Peyer's patch (tissue), 4 donors: ENCODE measurements around the gene C3orf38. TPM values are rescaled to one million over a fixed set of nuclear protein-coding genes. Genes with fewer than 3 reads are reported as not detected.

ENCODE experiments used
- DNase-seq, 3 donors: peaks; one replicate each; pipeline ENCODE4 v3.0.0-alpha.2; 2017 to 2019
- H3K27ac ChIP-seq, 4 donors: fragments of 200-600 bp; sonication (generic); one replicate each; pipeline ENCODE4 v1.5.1; 2016 to 2019
- H3K27me3 ChIP-seq, 2 donors: fragments of 200-600 bp; sonication (generic); one replicate each; pipeline ENCODE4 v1.5.1; 2019
- H3K36me3 ChIP-seq, 3 donors: fragments of 200-600 bp; sonication (generic); one replicate each; pipeline ENCODE4 v1.5.1; 2016 to 2019
- H3K4me1 ChIP-seq, 4 donors: fragments of 200-600 bp; sonication (generic); one replicate each; pipeline ENCODE4 v1.5.1; 2016 to 2019
- H3K4me3 ChIP-seq, 4 donors: fragments of 200-600 bp; sonication (generic); 1 replicate in 3 of 4; 2 replicates in 1 of 4; pipeline ENCODE4 v1.5.1; 2016 to 2019; ENCODE audit warnings: mild to moderate bottlenecking in 1 of 4
- H3K9me3 ChIP-seq, 4 donors: fragments of 200-600 bp; sonication (generic); one replicate each; pipeline ENCODE4 v1.5.1; 2016 to 2019; ENCODE audit warnings: mild to moderate bottlenecking in 1 of 4
- POLR2A ChIP-seq, 2 donors: fragments of 450-650 bp; IDR thresholded peaks; one replicate each; pipeline ENCODE4 v1.5.1; 2017; ENCODE audit warnings: antibody characterized with exemption in 2 of 2, mild to moderate bottlenecking in 2 of 2, moderate library complexity in 2 of 2
- total RNA-seq, 4 donors: library from RNA; depleted of rRNA; stranded (reverse); fragments of >200 nt; gene quantifications; one replicate each; pipeline ENCODE4 v1.1.0, GENCODE V29; 2016
- TF ChIP-seq, protein P1 (sequence below), 6 experiments: fragments of 450-650 bp in 4 of 6; fragments of 200-600 bp in 2 of 6; sonication (generic) in 1 of 6; IDR thresholded peaks; one replicate each; pipeline ENCODE4 v1.5.1; 2017 to 2019; ENCODE audit warnings: antibody characterized with exemption in 6 of 6, mild to moderate bottlenecking in 3 of 6, moderate library complexity in 1 of 6

C3orf38 gene
- total RNA-seq, 4 donors from 2014 or later = 17.4 to 23.8 (median 19.4) TPM

DNA sequence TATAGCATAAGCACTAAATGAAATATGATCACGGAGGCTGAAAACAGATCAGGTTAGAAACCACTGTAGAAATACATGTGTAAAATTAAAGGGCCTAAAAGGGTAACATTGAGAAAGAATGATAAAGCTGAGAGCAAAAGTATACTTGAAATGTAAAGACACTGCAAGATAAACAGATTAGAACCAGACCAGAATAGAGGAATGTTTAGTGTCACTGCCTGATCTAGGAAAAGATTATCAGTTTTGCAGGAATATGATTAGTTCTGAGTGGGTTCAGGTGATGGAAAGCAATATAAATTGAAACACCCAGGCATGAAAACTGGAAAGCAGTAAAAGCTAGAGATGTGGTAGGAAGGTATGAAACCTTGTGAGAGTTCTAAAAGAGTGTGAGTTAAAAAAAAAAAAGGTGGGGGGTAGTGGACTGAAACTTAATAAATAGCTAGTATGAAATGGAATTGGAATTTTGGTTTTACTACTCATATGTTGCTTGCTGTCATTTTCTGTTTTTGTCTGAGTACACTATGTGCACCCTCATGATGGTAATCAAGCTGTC is 16.0 kb upstream of the C3orf38 start:
- H3K27me3 ChIP-seq = no peaks in the 10 kb centered on the region
- TF ChIP-seq, protein P1, sequence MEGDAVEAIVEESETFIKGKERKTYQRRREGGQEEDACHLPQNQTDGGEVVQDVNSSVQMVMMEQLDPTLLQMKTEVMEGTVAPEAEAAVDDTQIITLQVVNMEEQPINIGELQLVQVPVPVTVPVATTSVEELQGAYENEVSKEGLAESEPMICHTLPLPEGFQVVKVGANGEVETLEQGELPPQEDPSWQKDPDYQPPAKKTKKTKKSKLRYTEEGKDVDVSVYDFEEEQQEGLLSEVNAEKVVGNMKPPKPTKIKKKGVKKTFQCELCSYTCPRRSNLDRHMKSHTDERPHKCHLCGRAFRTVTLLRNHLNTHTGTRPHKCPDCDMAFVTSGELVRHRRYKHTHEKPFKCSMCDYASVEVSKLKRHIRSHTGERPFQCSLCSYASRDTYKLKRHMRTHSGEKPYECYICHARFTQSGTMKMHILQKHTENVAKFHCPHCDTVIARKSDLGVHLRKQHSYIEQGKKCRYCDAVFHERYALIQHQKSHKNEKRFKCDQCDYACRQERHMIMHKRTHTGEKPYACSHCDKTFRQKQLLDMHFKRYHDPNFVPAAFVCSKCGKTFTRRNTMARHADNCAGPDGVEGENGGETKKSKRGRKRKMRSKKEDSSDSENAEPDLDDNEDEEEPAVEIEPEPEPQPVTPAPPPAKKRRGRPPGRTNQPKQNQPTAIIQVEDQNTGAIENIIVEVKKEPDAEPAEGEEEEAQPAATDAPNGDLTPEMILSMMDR (IDR thresholded peaks at IDR 0.05) = no peak
- TF ChIP-seq POLR2A (IDR thresholded peaks at IDR 0.05) = no peak
- H3K4me1 ChIP-seq = no peaks in the 10 kb centered on the region
- no peak overlapping the region for H3K27ac ChIP-seq
- peaks cover 0 to 54% (median 0%) of the 10 kb centered on the region in 3 donors for H3K36me3 ChIP-seq
- no peaks in the 10 kb centered on the region for H3K9me3 ChIP-seq
- no peak overlapping the region for H3K4me3 ChIP-seq
- DNase-seq = no peak

DNA sequence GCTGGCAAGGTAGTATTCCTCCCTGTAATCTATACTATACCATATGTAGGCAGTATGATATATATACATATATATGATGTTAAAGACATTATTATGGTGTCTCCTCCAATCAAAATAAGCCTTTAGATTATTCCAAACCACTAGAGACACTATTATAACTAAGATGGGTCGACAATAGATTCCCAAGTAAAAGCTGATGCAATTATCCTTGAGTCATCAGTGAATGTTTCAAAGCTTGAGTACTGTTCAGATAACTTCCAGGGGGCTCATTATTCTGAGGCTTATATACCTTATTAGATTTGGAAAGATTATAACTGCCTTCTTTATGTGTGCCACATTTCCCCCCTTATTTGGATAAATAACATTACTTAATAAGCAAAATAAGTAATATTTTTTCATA is 11.9 kb upstream of the C3orf38 start:
- Histone ChIP-seq H3K9me3 (no peaks in the 10 kb centered on the region), H3K36me3 (peaks cover 0 to 52% (median 0%) of the 10 kb centered on the region in 3 donors), H3K4me1 (no peaks in the 10 kb centered on the region), H3K4me3 (no peak overlapping the region), H3K27me3 (no peaks in the 10 kb centered on the region), H3K27ac (no peak overlapping the region)
- TF ChIP-seq, protein P1 (IDR thresholded peaks at IDR 0.05) = no peak
- TF ChIP-seq POLR2A (IDR thresholded peaks at IDR 0.05) = no peak
- no peak for DNase-seq

DNA sequence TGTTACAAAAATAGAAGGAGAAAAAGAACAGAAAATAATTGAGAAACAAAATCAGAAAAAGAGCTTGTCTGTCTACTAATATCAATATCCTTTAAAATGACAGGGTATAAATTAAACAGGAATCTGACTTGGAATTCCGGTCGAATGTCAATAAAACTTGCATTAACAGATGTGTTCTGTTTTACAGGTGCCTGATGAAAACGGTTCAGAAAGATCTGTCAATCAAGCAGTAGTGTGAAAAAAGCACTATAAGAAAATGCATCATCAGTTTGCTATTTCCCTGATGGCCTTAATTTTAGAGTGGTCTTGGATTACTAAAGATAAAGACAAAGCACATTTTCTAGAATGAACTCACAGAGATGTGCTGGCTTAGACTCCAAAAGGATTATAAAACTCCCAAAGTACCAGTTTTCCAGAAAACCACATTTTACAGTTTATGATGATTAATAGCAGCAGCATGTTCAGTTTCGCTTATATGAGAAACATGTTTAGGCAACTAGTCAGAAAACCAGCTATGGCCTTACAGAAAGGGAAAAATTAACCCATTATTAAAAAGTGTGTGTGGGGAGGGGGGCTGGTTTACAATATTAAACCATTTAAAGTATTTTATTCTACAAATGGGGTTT is 8.2 kb upstream of the C3orf38 start:
- Histone ChIP-seq H3K9me3 (no peaks in the 10 kb centered on the region), H3K27me3 (no peaks in the 10 kb centered on the region)

DNA sequence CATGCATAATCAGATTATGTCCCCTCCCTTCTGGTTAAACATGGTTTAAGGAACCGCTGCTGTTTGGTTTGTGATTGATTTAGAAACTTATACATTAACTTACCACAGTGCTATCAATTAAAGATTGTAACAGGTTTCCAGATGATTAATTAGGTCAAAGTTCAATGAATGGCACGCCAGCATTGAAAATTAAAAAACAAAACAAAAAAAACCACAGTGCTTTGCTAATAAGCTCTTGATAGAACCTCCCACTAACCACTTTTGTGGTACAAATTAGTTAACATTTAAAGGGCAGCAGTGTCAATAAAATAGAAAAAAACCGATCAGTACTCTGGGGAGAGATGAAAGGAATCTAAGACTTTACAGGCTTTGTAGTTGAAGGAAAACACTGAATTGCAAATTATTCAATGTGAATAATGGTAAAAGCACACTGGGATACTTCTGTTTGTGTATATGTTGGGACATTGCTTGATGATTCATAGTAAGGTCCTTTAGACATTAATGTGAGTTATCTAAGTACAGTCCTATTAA is 7.6 kb upstream of the C3orf38 start:
- TF ChIP-seq POLR2A (IDR thresholded peaks at IDR 0.05) = no peak
- TF ChIP-seq, protein P1 (IDR thresholded peaks at IDR 0.05) = no peak
- Histone ChIP-seq H3K27me3 (no peaks in the 10 kb centered on the region), H3K27ac (no peak overlapping the region), H3K9me3 (no peaks in the 10 kb centered on the region), H3K36me3 (peaks cover 0 to 24% (median 0%) of the 10 kb centered on the region in 3 donors), H3K4me1 (no peaks in the 10 kb centered on the region), H3K4me3 (no peak overlapping the region)
- DNase-seq = no peak

More for the DNA sequence above, 8.2 kb upstream of the C3orf38 start:
- H3K27ac ChIP-seq = no peak overlapping the region
- H3K4me3 ChIP-seq = no peak overlapping the region
- TF ChIP-seq POLR2A (IDR thresholded peaks at IDR 0.05) = no peak
- H3K36me3 ChIP-seq = peaks cover 0 to 28% (median 0%) of the 10 kb centered on the region in 3 donors
- no peaks in the 10 kb centered on the region for H3K4me1 ChIP-seq
- no peak for DNase-seq

DNA sequence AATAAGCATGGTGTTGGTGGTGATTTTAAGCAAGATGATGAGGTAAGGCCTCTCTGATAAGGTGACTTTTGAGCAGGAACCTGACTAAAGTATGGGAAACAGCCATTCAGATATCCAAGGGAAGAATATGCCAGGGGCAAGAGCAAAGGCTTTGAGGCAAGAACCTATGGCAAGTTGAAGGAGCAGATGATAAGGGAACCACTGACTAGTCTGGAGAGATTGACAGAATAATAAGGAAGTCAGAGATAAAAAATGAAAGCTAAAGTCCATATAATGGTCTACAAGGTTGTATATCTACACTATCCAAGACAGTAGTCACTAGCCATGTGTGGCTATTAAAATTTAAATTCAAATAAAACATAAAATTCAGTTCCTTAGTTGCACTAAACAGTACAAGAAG is 2.5 kb upstream of the C3orf38 start:
- Histone ChIP-seq H3K4me1 (peaks cover 0 to 19% (median 0%) of the 10 kb centered on the region in 4 donors), H3K9me3 (no peaks in the 10 kb centered on the region)

DNA sequence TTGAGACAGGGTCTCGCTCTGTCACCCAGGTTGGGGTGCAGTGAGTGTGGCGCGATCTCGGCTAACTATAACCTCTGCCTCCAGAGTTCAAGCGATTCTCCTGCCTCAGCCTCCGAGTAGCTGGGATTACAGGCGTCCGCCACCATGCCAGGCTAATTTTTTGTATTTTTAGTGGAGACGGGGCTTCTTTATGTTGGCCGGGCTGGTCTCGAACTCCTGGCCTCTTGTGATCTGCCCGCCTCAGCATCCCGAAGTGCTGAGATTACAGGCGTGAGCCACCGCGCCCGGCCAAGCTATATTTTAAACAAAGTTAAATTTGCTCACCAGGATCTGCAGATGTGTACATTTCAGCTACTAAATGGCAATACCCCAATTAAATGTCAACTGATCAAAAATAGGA is 1.1 kb upstream of the C3orf38 start:
- DNase-seq = no peak
- Histone ChIP-seq H3K27ac (no peak overlapping the region), H3K9me3 (no peaks in the 10 kb centered on the region)

More for the DNA sequence above, 2.5 kb upstream of the C3orf38 start:
- TF ChIP-seq POLR2A (IDR thresholded peaks at IDR 0.05) = no peak
- TF ChIP-seq, protein P1 (IDR thresholded peaks at IDR 0.05) = no peak
- no peak overlapping the region for H3K4me3 ChIP-seq
- H3K27me3 ChIP-seq = no peaks in the 10 kb centered on the region
- no peak for DNase-seq
- H3K27ac ChIP-seq = no peak overlapping the region
- H3K36me3 ChIP-seq = no peaks in the 10 kb centered on the region

More for the DNA sequence above, 1.1 kb upstream of the C3orf38 start:
- Histone ChIP-seq H3K4me1 (peaks cover 0 to 25% (median 0%) of the 10 kb centered on the region in 4 donors), H3K36me3 (peaks cover 0 to 7% (median 0%) of the 10 kb centered on the region in 3 donors), H3K4me3 (peak overlapping the region; percentile 63 to 99 (median 85)), H3K27me3 (no peaks in the 10 kb centered on the region)
- TF ChIP-seq, protein P1 (IDR thresholded peaks at IDR 0.05) = no peak
- no peak for TF ChIP-seq POLR2A (IDR thresholded peaks at IDR 0.05)
